ENCODE data around the gene SPAG16.

Gene SPAG16

DNA sequence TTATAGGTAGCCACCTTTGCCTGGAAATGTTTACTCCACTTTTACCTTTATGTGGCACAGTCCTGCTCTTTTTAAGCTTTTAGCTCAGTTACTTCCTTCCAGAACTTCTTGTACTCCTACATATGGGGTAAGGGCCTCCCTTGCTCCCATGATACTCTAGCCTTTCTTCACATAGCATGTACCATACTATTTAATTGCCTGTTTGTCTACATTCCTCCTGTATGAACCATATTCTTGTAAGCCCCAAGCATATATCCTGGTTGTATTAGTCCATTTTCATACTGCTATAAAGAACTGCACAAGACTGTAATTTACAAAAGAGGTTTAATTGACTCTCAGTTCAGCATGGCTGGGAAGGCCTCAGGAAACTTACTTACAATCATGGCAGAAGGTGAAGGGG is 1035.9 kb downstream of the SPAG16 start:
- no peak overlapping the region for H3K4me3 ChIP-seq (replicated peaks; ENCODE audit: insufficient read depth, low read length)
- TF ChIP-seq SPI1 (IDR thresholded peaks at IDR 0.05; ENCODE audit: borderline replicate concordance, low read depth), result no peak
- TF ChIP-seq GABPA (IDR thresholded peaks at IDR 0.05; ENCODE audit: low read depth), result no peak
- TF ChIP-seq, protein P1, sequence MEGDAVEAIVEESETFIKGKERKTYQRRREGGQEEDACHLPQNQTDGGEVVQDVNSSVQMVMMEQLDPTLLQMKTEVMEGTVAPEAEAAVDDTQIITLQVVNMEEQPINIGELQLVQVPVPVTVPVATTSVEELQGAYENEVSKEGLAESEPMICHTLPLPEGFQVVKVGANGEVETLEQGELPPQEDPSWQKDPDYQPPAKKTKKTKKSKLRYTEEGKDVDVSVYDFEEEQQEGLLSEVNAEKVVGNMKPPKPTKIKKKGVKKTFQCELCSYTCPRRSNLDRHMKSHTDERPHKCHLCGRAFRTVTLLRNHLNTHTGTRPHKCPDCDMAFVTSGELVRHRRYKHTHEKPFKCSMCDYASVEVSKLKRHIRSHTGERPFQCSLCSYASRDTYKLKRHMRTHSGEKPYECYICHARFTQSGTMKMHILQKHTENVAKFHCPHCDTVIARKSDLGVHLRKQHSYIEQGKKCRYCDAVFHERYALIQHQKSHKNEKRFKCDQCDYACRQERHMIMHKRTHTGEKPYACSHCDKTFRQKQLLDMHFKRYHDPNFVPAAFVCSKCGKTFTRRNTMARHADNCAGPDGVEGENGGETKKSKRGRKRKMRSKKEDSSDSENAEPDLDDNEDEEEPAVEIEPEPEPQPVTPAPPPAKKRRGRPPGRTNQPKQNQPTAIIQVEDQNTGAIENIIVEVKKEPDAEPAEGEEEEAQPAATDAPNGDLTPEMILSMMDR (IDR thresholded peaks at IDR 0.05; ENCODE audit: insufficient read depth, low read length), result no peak
- no peak for TF ChIP-seq REST (IDR thresholded peaks at IDR 0.05; ENCODE audit: insufficient replicate concordance, low read depth)
- TF ChIP-seq POLR2AphosphoS5 (IDR thresholded peaks at IDR 0.05; ENCODE audit: low read depth), result no peak
- H3K27me3 ChIP-seq (ENCODE audit: insufficient read depth, poor library complexity, severe bottlenecking), result no peaks in the 10 kb centered on the region

GRCh38 chr2:214322662-214323061 is 1038.4 kb downstream of the SPAG16 start:
- DNase-seq (ENCODE audit: low read depth in 1 of 2, low spot score in 1 of 2), result no peak
- no peak for TF ChIP-seq SPI1 (IDR thresholded peaks at IDR 0.05; ENCODE audit: borderline replicate concordance, low read depth)
- no peak for TF ChIP-seq REST (IDR thresholded peaks at IDR 0.05; ENCODE audit: insufficient replicate concordance, low read depth)
- TF ChIP-seq, protein P1 (IDR thresholded peaks at IDR 0.05; ENCODE audit: insufficient read depth, low read length), result no peak
- TF ChIP-seq GABPA (IDR thresholded peaks at IDR 0.05; ENCODE audit: low read depth), result no peak
- no peak for TF ChIP-seq POLR2AphosphoS5 (IDR thresholded peaks at IDR 0.05; ENCODE audit: low read depth)
- H3K4me3 ChIP-seq (replicated peaks; ENCODE audit: insufficient read depth, low read length), result no peak overlapping the region

More for the DNA sequence above, 1035.9 kb downstream of the SPAG16 start:
- H3K27ac ChIP-seq (replicated peaks), result no peak overlapping the region
- DNase-seq (ENCODE audit: low read depth in 1 of 2, low spot score in 1 of 2), result no peak

DNA sequence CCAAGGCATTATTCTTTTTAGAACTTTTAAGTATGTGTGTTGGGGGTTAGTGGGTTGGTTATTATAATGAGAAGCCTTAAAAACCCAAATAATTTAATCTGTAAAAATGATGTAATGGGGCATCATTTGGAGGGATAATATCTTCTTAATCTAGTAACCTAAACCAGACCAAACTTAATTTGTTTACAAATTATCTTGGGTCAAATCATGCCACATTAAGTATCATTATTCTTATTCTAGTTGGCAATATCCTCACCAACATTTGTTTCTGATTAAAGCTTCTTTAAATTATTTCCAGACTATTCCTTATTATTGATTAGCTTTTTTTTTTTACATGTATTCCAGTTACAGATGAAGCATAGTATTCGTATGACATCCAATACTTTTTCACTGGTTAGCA is 1041.1 kb downstream of the SPAG16 start:
- Histone ChIP-seq H3K27ac (replicated peaks) (no peak overlapping the region), H3K4me3 (replicated peaks; ENCODE audit: insufficient read depth, low read length) (no peak overlapping the region), H3K27me3 (ENCODE audit: insufficient read depth, poor library complexity, severe bottlenecking) (no peaks in the 10 kb centered on the region)
- DNase-seq (ENCODE audit: low read depth in 1 of 2, low spot score in 1 of 2), result no peak
- no peak for TF ChIP-seq SPI1 (IDR thresholded peaks at IDR 0.05; ENCODE audit: borderline replicate concordance, low read depth)

More at GRCh38 chr2:214322662-214323061, 1038.4 kb downstream of the SPAG16 start:
- Histone ChIP-seq H3K27me3 (ENCODE audit: insufficient read depth, poor library complexity, severe bottlenecking) (no peaks in the 10 kb centered on the region), H3K27ac (replicated peaks) (no peak overlapping the region)

DNA sequence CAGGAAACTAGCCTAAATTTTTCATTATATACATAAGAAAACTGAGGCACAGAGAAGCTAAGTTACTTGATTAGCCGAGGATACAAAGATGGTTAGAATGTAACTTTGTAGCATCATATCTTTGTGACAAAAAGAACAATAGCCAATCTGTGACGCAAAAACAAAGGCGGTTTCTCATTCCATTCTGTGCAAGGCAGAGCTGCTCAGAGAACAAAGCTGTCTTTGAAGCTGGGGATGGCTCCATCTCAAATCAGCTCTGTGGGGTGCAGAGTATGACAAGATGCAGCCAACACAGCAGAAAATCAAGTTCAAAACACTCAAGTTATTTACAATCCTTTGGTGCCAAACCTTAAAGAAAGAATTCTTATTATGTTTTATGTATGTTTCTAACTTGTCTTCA is 1044.7 kb downstream of the SPAG16 start:
- TF ChIP-seq REST (IDR thresholded peaks at IDR 0.05; ENCODE audit: insufficient replicate concordance, low read depth) (no peak), SPI1 (IDR thresholded peaks at IDR 0.05; ENCODE audit: borderline replicate concordance, low read depth) (no peak), POLR2AphosphoS5 (IDR thresholded peaks at IDR 0.05; ENCODE audit: low read depth) (no peak)
- TF ChIP-seq, protein P1 (IDR thresholded peaks at IDR 0.05; ENCODE audit: insufficient read depth, low read length), result no peak
- no peak overlapping the region for H3K27ac ChIP-seq (replicated peaks)
- no peaks in the 10 kb centered on the region for H3K27me3 ChIP-seq (ENCODE audit: insufficient read depth, poor library complexity, severe bottlenecking)
- no peak for DNase-seq (ENCODE audit: low read depth in 1 of 2, low spot score in 1 of 2)
- H3K4me3 ChIP-seq (replicated peaks; ENCODE audit: insufficient read depth, low read length), result no peak overlapping the region

Data from HL-60 (cell line).